DOHH2 (cell line): ENCODE results near the gene ADCY7.
"Not testable (repeated sequence)": the region's sequence is repeated elsewhere in the genome, so short reads cannot be mapped to it uniquely, and the experiment has no call there.

Experiments used
- H3F3A ChIP-seq: fragments of 200-600 bp; sonication (generic), shearing (Covaris generic); 2 replicates; pipeline ENCODE4 v1.6.0; 2016; ENCODE audit warnings: antibody characterized with exemption, mild to moderate bottlenecking; ENCODE audit not compliant: control insufficient read depth, insufficient read depth
- H3K27ac ChIP-seq: fragments of 200-600 bp; sonication (generic); 2 replicates; pipeline ENCODE4 v1.5.1; 2014; ENCODE audit warnings: low read depth, mild to moderate bottlenecking, low read length, moderate library complexity
- H3K27me3 ChIP-seq: fragments of 200-600 bp; sonication (generic); 2 replicates; pipeline ENCODE4 v1.6.1; 2014; ENCODE audit warnings: mild to moderate bottlenecking, low read length, mixed read lengths; ENCODE audit not compliant: control insufficient read depth
- H3K36me3 ChIP-seq: fragments of 200-600 bp; sonication (generic); 2 replicates; pipeline ENCODE4 v1.6.1; 2014; ENCODE audit warnings: mild to moderate bottlenecking, low read length, moderate library complexity, mixed read lengths; ENCODE audit not compliant: control insufficient read depth
- H3K4me1 ChIP-seq: fragments of 200-600 bp; sonication (generic); 2 replicates; pipeline ENCODE4 v1.6.1; 2014; ENCODE audit warnings: mild to moderate bottlenecking, low read length, mixed read lengths; ENCODE audit not compliant: control insufficient read depth
- H3K4me2 ChIP-seq: fragments of 200-600 bp; sonication (generic); 2 replicates; pipeline ENCODE4 v1.6.0; 2014; ENCODE audit warnings: mild to moderate bottlenecking, low read length, moderate library complexity
- H3K4me3 ChIP-seq: fragments of 200-600 bp; sonication (generic); 2 replicates; pipeline ENCODE4 v1.5.1; 2014; ENCODE audit warnings: mild to moderate bottlenecking, low read length, mixed read lengths
- H3K79me2 ChIP-seq: fragments of 200-600 bp; sonication (generic); 2 replicates; pipeline ENCODE4 v1.6.1; 2014; ENCODE audit warnings: mild to moderate bottlenecking, low read length, mixed read lengths; ENCODE audit not compliant: control insufficient read depth
- H3K9me2 ChIP-seq: fragments of 200-600 bp; sonication (generic); replicated peaks from 2 replicates; pipeline ENCODE4 v1.6.1; 2014; ENCODE audit warnings: mild to moderate bottlenecking, low read length, mixed read lengths; ENCODE audit not compliant: control insufficient read depth
- H3K9me3 ChIP-seq: fragments of 200-600 bp; sonication (generic); 2 replicates; pipeline ENCODE4 v1.6.1; 2014; ENCODE audit warnings: antibody characterized with exemption, low read length, mixed read lengths; ENCODE audit not compliant: control insufficient read depth, insufficient read depth
- H4K20me1 ChIP-seq: fragments of 200-600 bp; sonication (generic); 2 replicates; pipeline ENCODE4 v1.6.0; 2014; ENCODE audit warnings: low read depth, mild to moderate bottlenecking, antibody characterized with exemption, low read length, moderate library complexity; ENCODE audit not compliant: control insufficient read depth, insufficient read depth
- CTCF ChIP-seq: fragments of 200-600 bp; sonication (generic); IDR thresholded peaks from one replicate; pipeline ENCODE4 v1.5.1; 2014; ENCODE audit warnings: antibody characterized with exemption, mild to moderate bottlenecking, low read depth, low read length; ENCODE audit not compliant: poor library complexity, severe bottlenecking
- EZH2phosphoT487 ChIP-seq: fragments of 200-600 bp; sonication (generic); IDR thresholded peaks from 2 replicates; pipeline ENCODE4 v1.6.1; 2017; ENCODE audit warnings: borderline replicate concordance, mild to moderate bottlenecking, antibody characterized with exemption, low read length, moderate library complexity, mixed read lengths

ADCY7 gene

GRCh38 chr16:50238314-50238713, 28.0 kb upstream of the ADCY7 start:
- no peak for TF ChIP-seq EZH2phosphoT487
- no peak for TF ChIP-seq CTCF
- H3K9me3 ChIP-seq, result no peaks in the 10 kb centered on the region
- peaks cover 3% of the 10 kb centered on the region; the same call in 1 of the 2 replicates for H3K27me3 ChIP-seq
- no peak overlapping the region for H3K27ac ChIP-seq
- no peaks in the 10 kb centered on the region for H3K4me1 ChIP-seq
- no peaks in the 10 kb centered on the region for H3F3A ChIP-seq
- no peak overlapping the region for H3K4me3 ChIP-seq
- H3K36me3 ChIP-seq, result no peaks in the 10 kb centered on the region
- no peaks in the 10 kb centered on the region for H3K79me2 ChIP-seq
- H4K20me1 ChIP-seq, result no peaks in the 10 kb centered on the region
- no peaks in the 10 kb centered on the region for H3K9me2 ChIP-seq
- H3K4me2 ChIP-seq, result no peak overlapping the region

GRCh38 chr16:50238868-50239301, 27.5 kb upstream of the ADCY7 start:
- no peaks in the 10 kb centered on the region for H3K4me1 ChIP-seq
- no peaks in the 10 kb centered on the region for H3K9me3 ChIP-seq
- H3K27me3 ChIP-seq, result peaks cover 5% of the 10 kb centered on the region; the same call in 1 of the 2 replicates
- no peak overlapping the region for H3K4me2 ChIP-seq
- no peaks in the 10 kb centered on the region for H3K36me3 ChIP-seq
- H3K79me2 ChIP-seq, result no peaks in the 10 kb centered on the region
- no peak for TF ChIP-seq CTCF
- no peak for TF ChIP-seq EZH2phosphoT487
- H3K4me3 ChIP-seq, result no peak overlapping the region
- H3K9me2 ChIP-seq, result no peaks in the 10 kb centered on the region
- H4K20me1 ChIP-seq, result no peaks in the 10 kb centered on the region
- H3K27ac ChIP-seq, result no peak overlapping the region
- H3F3A ChIP-seq, result no peaks in the 10 kb centered on the region

- H3K79me2 ChIP-seq, H3F3A ChIP-seq, H3K9me2 ChIP-seq, H3K4me3 ChIP-seq, H4K20me1 ChIP-seq, H3K4me1 ChIP-seq, H3K4me2 ChIP-seq, H3K27ac ChIP-seq, H3K36me3 ChIP-seq, H3K9me3 ChIP-seq: not testable (repeated sequence)
- H3K27me3 ChIP-seq, result peaks cover 27% of the 10 kb centered on the region
Observed at GRCh38 chr16:50243024-50243423, 23.3 kb upstream of the ADCY7 start.

GRCh38 chr16:50244140-50244503, 22.2 kb upstream of the ADCY7 start:
- no peaks in the 10 kb centered on the region for H4K20me1 ChIP-seq
- TF ChIP-seq EZH2phosphoT487 (no peak), CTCF (no peak)
- H3K4me3 ChIP-seq, result no peak overlapping the region
- no peaks in the 10 kb centered on the region for H3K9me3 ChIP-seq
- H3K79me2 ChIP-seq, result no peaks in the 10 kb centered on the region
- peaks cover 27% of the 10 kb centered on the region for H3K27me3 ChIP-seq
- H3K9me2 ChIP-seq, result no peaks in the 10 kb centered on the region
- no peaks in the 10 kb centered on the region for H3F3A ChIP-seq
- H3K36me3 ChIP-seq, result no peaks in the 10 kb centered on the region
- H3K4me2 ChIP-seq, result no peak overlapping the region
- H3K27ac ChIP-seq, result no peak overlapping the region
- peaks cover 9% of the 10 kb centered on the region for H3K4me1 ChIP-seq
